K562 (cell line): ENCODE measurements around the gene NR3C1. TPM values are rescaled to one million over a fixed set of nuclear protein-coding genes. Genes with fewer than 3 reads are reported as not detected.
A peak's percentile ranks its signal among the peaks of the same experiment; 100 is the strongest.

Experiments used
- ATAC-seq: fragments of 200-7000 bp; cut with Tn5 transposase; 3 replicates; pipeline ENCODE4 v1.9.1; 2020; ENCODE audit warnings: moderate library complexity
- BruUV-seq: library from RNA; stranded (reverse); fragments of 400-500 nt; replicated peaks from 2 replicates; lab custom pipeline; 2021; lab: Mats Ljungman, UMichigan
- CTCF ChIA-PET: fragments of 300-600 bp; formaldehyde crosslinking; extraction: SDS; loops from one replicate; lab custom pipeline; 2021; ENCODE audit warnings: low intra/inter-chr PET ratio; lab: Yijun Ruan, JAX
- POLR2A ChIA-PET: fragments of 300-600, 350-650 bp; sonication (Branson Sonifier 250); formaldehyde crosslinking; extraction: SDS; loops from one replicate; lab custom pipeline; 2021; ENCODE audit warnings: antibody characterized with exemption, inconsistent platforms; lab: Yijun Ruan, JAX
- DNase-seq, 4 experiments: peaks; one replicate each; pipeline versions ENCODE4 v3.0.0 to v3.0.0-alpha.2; 2011 to 2018; ENCODE audit warnings: low spot score in 3 of 4, mixed read lengths in 3 of 4; ENCODE audit errors: extremely low read depth in 1 of 4
- FAIRE-seq: peaks from 2 replicates; lab custom pipeline; 2011; peaks lifted over from hg19 to GRCh38; lab: Jason Lieb, UNC
- H2AFZ ChIP-seq: 2 replicates; pipeline ENCODE4 v1.6.0; 2011; ENCODE audit warnings: low read depth, low read length, control low read depth, inconsistent platforms
- H3K27ac ChIP-seq: fragments of 200-600 bp; 3 replicates; pipeline ENCODE4 v1.8.0; 2011; ENCODE audit warnings: low read depth, mild to moderate bottlenecking, control low read depth, inconsistent platforms, low read length, moderate library complexity, mixed read lengths; ENCODE audit errors: extremely low read depth
- H3K27me3 ChIP-seq, 2 experiments: fragments of 300-600 bp in 1 of 2; 2 replicates in 1 of 2; 3 replicates in 1 of 2; pipeline versions ENCODE4 v1.6.0 to v1.8.0; 2011; ENCODE audit warnings: inconsistent platforms in 2 of 2, low read length in 2 of 2, mild to moderate bottlenecking in 1 of 2, mixed read lengths in 1 of 2, moderate library complexity in 1 of 2; ENCODE audit not compliant: control insufficient read depth in 2 of 2, insufficient read depth in 2 of 2
- H3K36me3 ChIP-seq: fragments of 300-600 bp; 3 replicates; pipeline ENCODE4 v1.8.0; 2011; ENCODE audit warnings: mild to moderate bottlenecking, low read length, inconsistent platforms; ENCODE audit not compliant: control insufficient read depth, insufficient read depth
- H3K4me1 ChIP-seq, 2 experiments: fragments of 200-600 bp in 1 of 2; replicated peaks in 1 of 2; 2 replicates in 1 of 2; 3 replicates in 1 of 2; pipeline versions ENCODE4 v1.5.1 to v1.8.0; 2011; ENCODE audit warnings: inconsistent platforms in 2 of 2, low read length in 2 of 2, mild to moderate bottlenecking in 1 of 2, mixed read lengths in 1 of 2, moderate library complexity in 1 of 2; ENCODE audit not compliant: control insufficient read depth in 2 of 2, insufficient read depth in 2 of 2
- H3K4me2 ChIP-seq: 2 replicates; pipeline ENCODE4 v1.6.1; 2011; ENCODE audit warnings: low read length, control low read depth, inconsistent platforms, mixed read lengths; ENCODE audit not compliant: insufficient read depth
- H3K4me3 ChIP-seq: fragments of 200-600 bp; sonication (generic), shearing (Covaris generic); 2 replicates; pipeline ENCODE4 v1.5.1; 2016; ENCODE audit warnings: control low read depth, inconsistent platforms
- H3K79me2 ChIP-seq: fragments of 200-600 bp; 3 replicates; pipeline ENCODE4 v1.8.0; 2011; ENCODE audit warnings: low read length, inconsistent platforms; ENCODE audit not compliant: control insufficient read depth, insufficient read depth
- H3K9ac ChIP-seq, 2 experiments: 2 replicates each; pipeline versions ENCODE4 v1.6.0 to v1.6.1; 2011; ENCODE audit warnings: low read depth in 2 of 2, low read length in 2 of 2, control low read depth in 1 of 2, inconsistent platforms in 1 of 2, mild to moderate bottlenecking in 1 of 2, mixed read lengths in 1 of 2; ENCODE audit not compliant: insufficient read depth in 1 of 2
- H3K9me1 ChIP-seq: one replicate; pipeline ENCODE4 v1.6.0; 2011; ENCODE audit warnings: inconsistent platforms, mild to moderate bottlenecking, low read length, moderate library complexity; ENCODE audit not compliant: control insufficient read depth, insufficient read depth
- H3K9me3 ChIP-seq: replicated peaks from 2 replicates; pipeline ENCODE4 v1.5.1; 2011; ENCODE audit warnings: low read depth, low read length, inconsistent platforms; ENCODE audit not compliant: control insufficient read depth, insufficient read depth
- H4K20me1 ChIP-seq: replicated peaks from 2 replicates; pipeline ENCODE4 v1.6.1; 2011; ENCODE audit warnings: low read length, inconsistent platforms, mixed read lengths; ENCODE audit not compliant: control insufficient read depth, insufficient read depth
- KAT2B ChIP-seq: IDR thresholded peaks from one replicate; pipeline ENCODE4 v1.6.1; 2012; ENCODE audit warnings: low read depth, mild to moderate bottlenecking, control low read depth, inconsistent platforms, low read length, moderate library complexity
- MAZ ChIP-seq, 2 experiments: fragments of 450-650 bp in 1 of 2; sonication (generic) in 1 of 2; formaldehyde crosslinking; IDR thresholded peaks in 1 of 2; conservative IDR thresholded peaks in 1 of 2; 2 replicates each; pipeline versions ENCODE4 v1.4.0 to v1.5.0; 2020; ENCODE audit warnings: mild to moderate bottlenecking in 1 of 2, missing genetic modification reagents in 1 of 2
- MEIS2 ChIP-seq: fragments of 450-650 bp; IDR thresholded peaks from 2 replicates; pipeline ENCODE4 v1.6.1; 2014; ENCODE audit warnings: mild to moderate bottlenecking; ENCODE audit not compliant: partially characterized antibody
- STAT5A ChIP-seq: IDR thresholded peaks from 2 replicates; pipeline ENCODE4 v1.6.1; 2012; ENCODE audit warnings: low read length, inconsistent platforms, borderline replicate concordance
- ZNF133 ChIP-seq: fragments of 250-450 bp; sonication (Bioruptor Pico); IDR thresholded peaks from 2 replicates; pipeline ENCODE4 v1.4.0; 2020; ENCODE audit warnings: mild to moderate bottlenecking
- WGBS: fragments of 100-300 bp; shearing (Covaris generic); methylation state at CpG from one replicate; pipeline ENCODE4 v1.1.6; 2016; ENCODE audit warnings: low coverage, mixed read lengths; ENCODE audit not compliant: insufficient coverage; ENCODE audit errors: missing lambda C conversion rate; 5-methylcytosine and 5-hydroxymethylcytosine counted together
- in situ Hi-C: fragments of 300-500 bp; cut with MboI; formaldehyde crosslinking; loops from 4 replicates; pipeline ENCODE4 v1.15.0; 2018; ENCODE audit warnings: inconsistent platforms, mixed read lengths
- intact Hi-C: fragments of 100-400 bp; cut with micrococcal nuclease; formaldehyde crosslinking; loops from 2 replicates; pipeline ENCODE4 v1.14.2; 2022
- polyA plus RNA-seq, 8 experiments: library from polyadenylated mRNA; depleted of rRNA in 4 of 8; stranded (reverse) in 5 of 8; unstranded in 3 of 8; fragments of >200 nt; fragmentation: Nextera tagmentation in 2 of 8; fragmentation: Illumina TruSeq in 1 of 8; extraction: Ambion mirVana in 2 of 8; extraction: Trizol in 1 of 8; gene quantifications; 2 replicates each; pipeline versions ENCODE4 v1.2.1 to v1.2.3, GENCODE V29; 2011 to 2014; ENCODE audit warnings: inconsistent platforms in 1 of 8, missing spikeins in 1 of 8
- total RNA-seq, 7 experiments: library from RNA; depleted of rRNA in 6 of 7; stranded (reverse); fragments of >200 nt in 6 of 7; fragmentation: Illumina TruSeq in 2 of 7; extraction: Trizol in 2 of 7; gene quantifications; 2 replicates each; pipeline versions ENCODE4 v1.2.1 to v1.2.3, GENCODE V29; 2011 to 2021; ENCODE audit warnings: low replicate concordance in 1 of 7
- TF ChIP-seq, protein P1 (sequence below): IDR thresholded peaks from 3 replicates; pipeline ENCODE4 v1.6.1; 2011; ENCODE audit warnings: borderline replicate concordance, mild to moderate bottlenecking, moderate library complexity; ENCODE audit not compliant: insufficient read length; ENCODE audit errors: extremely low read depth
- TF ChIP-seq, protein P2 (sequence below), 2 experiments: IDR thresholded peaks in 1 of 2; conservative IDR thresholded peaks in 1 of 2; 2 replicates each; pipeline ENCODE4 v1.6.1; 2016; ENCODE audit warnings: low read depth in 2 of 2, mild to moderate bottlenecking in 1 of 2, missing compliant biosample characterization in 1 of 2, missing genetic modification characterization in 1 of 2, moderate library complexity in 1 of 2

The NR3C1 gene
- total and polyA plus RNA-seq, 9 of the 15 experiments (the other 6 are each of a cell fraction or from before 2014, with no cell fraction given): 8.2 to 36.0 (median 15.0) TPM

- TF ChIP-seq MAZ (CRISPR knock-in tag; conservative IDR thresholded peaks at IDR 0.05 in 1 of 2, IDR thresholded peaks at IDR 0.05 in 1 of 2): no peak
- TF ChIP-seq STAT5A: no peak
- TF ChIP-seq ZNF133 (CRISPR knock-in tag): no peak
Observed at GRCh38 chr5:143347046-143347445, 56.4 kb downstream of the NR3C1 start (continued).

DNA sequence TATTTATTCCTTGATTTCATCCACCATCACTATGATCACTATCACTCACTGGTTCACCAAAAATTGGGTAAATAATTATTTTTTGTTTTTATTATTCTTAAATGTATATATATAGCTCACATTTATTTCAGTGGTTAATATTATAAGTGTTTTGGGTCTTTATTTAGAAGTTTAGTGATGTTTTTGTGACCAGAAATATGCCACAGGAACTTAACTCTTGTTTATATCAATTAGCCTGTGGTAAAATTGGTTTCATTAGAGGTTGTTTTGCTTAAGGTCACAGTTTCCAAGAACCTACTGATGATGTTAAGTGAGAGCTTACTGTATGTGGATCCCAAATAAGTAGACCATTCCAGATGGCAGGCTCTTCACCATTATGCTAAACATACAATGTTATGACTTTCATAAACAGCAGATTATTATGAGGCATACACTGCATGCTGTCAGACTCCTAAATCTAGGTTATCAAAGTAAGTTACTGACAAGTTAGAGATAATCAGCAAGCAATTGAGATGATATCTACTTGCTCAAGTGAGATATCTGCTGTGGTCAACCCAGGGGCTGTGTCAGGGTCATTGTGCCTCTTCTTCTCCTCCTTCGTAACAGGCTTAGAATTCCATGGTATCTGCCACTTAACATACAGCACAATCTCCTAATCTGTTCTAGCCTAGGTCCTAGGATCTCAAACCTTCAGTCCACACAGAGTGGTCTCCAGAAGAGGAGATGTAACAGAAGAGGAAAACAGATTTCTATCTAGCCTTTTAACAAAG, 57.6 kb downstream of the NR3C1 start:
- ChIA-PET CTCF (no interaction called here), POLR2A (interaction anchor here (1.7 kb wide), 1 partner anchor 10 kb away, joined by 4 read pairs; no protein-coding TSS in a partner anchor)
- no peak for ATAC-seq
- Histone ChIP-seq H3K9me3 (no peaks in the 10 kb centered on the region), H3K9ac (no peak overlapping the region), H3K79me2 (peaks cover 79% of the 10 kb centered on the region), H3K36me3 (no peaks in the 10 kb centered on the region), H4K20me1 (0 out of 2 replicates have a peak, but pooled peaks cover 3% of the 10 kb centered on the region), H3K27me3 (no peaks in the 10 kb centered on the region), H2AFZ (no peak overlapping the region), H3K4me3 (no peak overlapping the region), H3K4me1 (peaks cover 2 to 34% of the 10 kb centered on the region in 2 experiments; a peak in 2 of 5 replicates), H3K4me2 (no peak overlapping the region), H3K27ac (no peak overlapping the region), H3K9me1 (no peaks in the 10 kb centered on the region)
- 75% methylated on average over 1 of the region's 1 CpG for WGBS
- in situ Hi-C loops: no loop called here
- intact Hi-C loops: no loop called here
- TF ChIP-seq, protein P1, sequence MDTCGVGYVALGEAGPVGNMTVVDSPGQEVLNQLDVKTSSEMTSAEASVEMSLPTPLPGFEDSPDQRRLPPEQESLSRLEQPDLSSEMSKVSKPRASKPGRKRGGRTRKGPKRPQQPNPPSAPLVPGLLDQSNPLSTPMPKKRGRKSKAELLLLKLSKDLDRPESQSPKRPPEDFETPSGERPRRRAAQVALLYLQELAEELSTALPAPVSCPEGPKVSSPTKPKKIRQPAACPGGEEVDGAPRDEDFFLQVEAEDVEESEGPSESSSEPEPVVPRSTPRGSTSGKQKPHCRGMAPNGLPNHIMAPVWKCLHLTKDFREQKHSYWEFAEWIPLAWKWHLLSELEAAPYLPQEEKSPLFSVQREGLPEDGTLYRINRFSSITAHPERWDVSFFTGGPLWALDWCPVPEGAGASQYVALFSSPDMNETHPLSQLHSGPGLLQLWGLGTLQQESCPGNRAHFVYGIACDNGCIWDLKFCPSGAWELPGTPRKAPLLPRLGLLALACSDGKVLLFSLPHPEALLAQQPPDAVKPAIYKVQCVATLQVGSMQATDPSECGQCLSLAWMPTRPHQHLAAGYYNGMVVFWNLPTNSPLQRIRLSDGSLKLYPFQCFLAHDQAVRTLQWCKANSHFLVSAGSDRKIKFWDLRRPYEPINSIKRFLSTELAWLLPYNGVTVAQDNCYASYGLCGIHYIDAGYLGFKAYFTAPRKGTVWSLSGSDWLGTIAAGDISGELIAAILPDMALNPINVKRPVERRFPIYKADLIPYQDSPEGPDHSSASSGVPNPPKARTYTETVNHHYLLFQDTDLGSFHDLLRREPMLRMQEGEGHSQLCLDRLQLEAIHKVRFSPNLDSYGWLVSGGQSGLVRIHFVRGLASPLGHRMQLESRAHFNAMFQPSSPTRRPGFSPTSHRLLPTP: no peak
- TF ChIP-seq, protein P2, sequence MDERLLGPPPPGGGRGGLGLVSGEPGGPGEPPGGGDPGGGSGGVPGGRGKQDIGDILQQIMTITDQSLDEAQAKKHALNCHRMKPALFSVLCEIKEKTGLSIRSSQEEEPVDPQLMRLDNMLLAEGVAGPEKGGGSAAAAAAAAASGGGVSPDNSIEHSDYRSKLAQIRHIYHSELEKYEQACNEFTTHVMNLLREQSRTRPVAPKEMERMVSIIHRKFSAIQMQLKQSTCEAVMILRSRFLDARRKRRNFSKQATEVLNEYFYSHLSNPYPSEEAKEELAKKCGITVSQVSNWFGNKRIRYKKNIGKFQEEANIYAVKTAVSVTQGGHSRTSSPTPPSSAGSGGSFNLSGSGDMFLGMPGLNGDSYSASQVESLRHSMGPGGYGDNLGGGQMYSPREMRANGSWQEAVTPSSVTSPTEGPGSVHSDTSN (CRISPR knock-in tag; IDR thresholded peaks at IDR 0.05; ENCODE audit: low read depth): no peak
- TF ChIP-seq, protein P2 (tag; conservative IDR thresholded peaks at IDR 0.05; ENCODE audit: low read depth): 0 out of 2 replicates have a peak, but pooled peaks have one; percentile 32
- TF ChIP-seq KAT2B (no peak), MEIS2 (peak; percentile 53)
- no peak for FAIRE-seq
- no TSS peak for BruUV-seq
- DNase-seq: no peak
